GM18508 (cell line): ENCODE data around the gene SLC6A2.
"Not testable (repeated sequence)": the region's sequence is repeated elsewhere in the genome, so short reads cannot be mapped to it uniquely, and the experiment has no call there.

ENCODE experiments used
- ATAC-seq: cut with Tn5 transposase; IDR thresholded peaks from one replicate; pipeline ENCODE4 v1.9.1; 2021; ENCODE audit warnings: moderate number of reproducible peaks; ENCODE audit not compliant: insufficient read depth, unreplicated experiment

SLC6A2 gene

GRCh38 chr16:55655897-55656681 is at the start of gene SLC6A2:
TSS of gene SLC6A2 (plus strand) at chr16:55655988. CDS start at chr16:55656695, 707 bp downstream.
- ATAC-seq = no peak

DNA sequence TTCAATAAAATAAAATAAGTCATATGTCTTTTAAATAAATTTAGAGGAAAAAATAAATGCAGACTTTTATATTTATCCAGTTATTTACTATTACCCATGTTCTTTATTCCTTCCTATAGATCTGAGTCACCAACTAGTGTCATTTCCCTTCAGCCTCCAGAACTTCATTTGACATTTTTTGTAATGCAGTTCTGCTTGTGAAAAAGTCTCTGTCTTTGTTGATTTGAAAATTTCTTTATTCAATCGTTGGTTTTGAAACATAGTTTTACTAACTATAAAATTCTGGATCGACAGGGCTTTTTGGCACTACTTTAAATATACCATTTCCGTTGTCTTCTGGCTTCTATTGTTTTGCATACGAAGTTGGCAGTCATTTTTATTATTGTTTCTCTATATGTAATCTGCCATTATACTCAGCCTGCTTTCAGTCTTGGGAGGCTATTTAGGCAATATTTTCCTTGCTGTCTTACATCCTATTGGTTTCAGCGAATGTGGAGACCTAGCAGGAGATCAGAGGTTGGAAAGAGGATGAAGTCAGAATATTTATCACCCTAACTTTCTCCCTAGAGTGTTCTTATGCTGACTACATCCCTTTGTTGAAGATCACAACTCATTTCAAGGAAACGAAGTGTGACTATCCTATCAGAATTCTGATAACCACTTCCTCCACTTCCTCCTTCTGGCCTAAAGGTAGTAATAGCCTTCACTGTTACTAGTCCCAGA is 42.0 kb upstream of the SLC6A2 start:
- ATAC-seq = no peak

DNA sequence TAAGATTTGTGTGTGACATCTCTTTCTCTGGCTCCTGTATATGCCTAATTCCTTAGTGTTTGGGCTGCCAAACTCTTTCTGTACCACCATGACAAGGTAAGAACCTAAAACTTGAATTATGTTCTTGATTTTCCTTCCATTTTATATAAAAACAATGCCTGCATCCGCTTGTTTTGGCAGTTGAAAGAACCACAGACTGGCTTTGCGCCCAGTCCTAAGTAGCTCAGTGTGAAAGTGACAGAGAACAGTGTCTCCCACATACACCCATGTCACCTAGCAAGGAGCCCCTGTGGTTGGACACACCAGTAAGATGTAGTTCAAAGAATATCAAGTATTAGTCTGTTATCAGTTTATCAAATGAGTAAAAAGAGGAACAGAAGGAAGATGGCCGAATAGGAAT is 40.7 kb upstream of the SLC6A2 start:
- ATAC-seq = no peak

- not testable (repeated sequence) for ATAC-seq
Measured at GRCh38 chr16:55615670-55616069, 40.1 kb upstream of the SLC6A2 start.

DNA sequence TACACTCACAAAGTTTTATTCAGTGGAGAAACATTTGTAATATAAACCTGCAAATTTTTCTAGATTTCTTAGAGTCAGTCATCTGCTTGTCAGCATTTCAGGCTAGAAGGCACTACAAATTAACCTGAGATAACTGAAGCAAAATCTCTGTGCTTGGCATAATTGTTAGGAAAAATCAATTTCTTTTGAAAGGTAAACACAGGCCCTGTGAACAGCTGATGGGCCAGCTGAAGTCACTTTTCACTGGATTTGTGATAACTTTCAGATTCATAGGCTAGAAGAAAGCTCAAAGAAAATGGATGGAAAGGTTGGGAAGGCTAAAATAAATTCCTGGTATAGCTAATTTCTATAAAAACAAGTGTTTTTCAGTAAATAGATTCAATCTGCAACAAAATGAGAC is 34.0 kb upstream of the SLC6A2 start:
- ATAC-seq = no peak

GRCh38 chr16:55622272-55622671 is 33.5 kb upstream of the SLC6A2 start:
- no peak for ATAC-seq

- ATAC-seq = no peak
Measured at GRCh38 chr16:55622930-55623561, 32.7 kb upstream of the SLC6A2 start.

GRCh38 chr16:55623640-55624039 is 32.1 kb upstream of the SLC6A2 start:
- no peak for ATAC-seq

DNA sequence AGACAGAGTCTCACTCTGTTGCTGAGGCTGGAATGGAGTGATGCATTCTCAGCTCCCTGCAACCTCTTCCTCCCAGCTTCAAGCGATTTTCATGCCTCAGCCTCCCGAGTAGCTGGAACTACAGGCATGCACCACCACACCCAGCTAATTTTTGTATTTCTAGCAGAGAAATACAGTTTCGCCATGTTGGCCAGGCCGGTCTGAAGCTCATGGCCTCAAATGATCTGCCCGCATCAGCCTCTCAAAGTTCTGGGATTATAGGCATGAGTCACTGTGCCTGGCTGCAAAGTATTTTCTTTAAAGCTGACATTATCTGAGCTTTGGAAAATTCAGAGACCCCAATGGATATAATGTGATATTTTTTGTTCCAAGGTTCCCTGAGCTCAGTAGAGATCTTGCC is 31.1 kb upstream of the SLC6A2 start:
- no peak for ATAC-seq

DNA sequence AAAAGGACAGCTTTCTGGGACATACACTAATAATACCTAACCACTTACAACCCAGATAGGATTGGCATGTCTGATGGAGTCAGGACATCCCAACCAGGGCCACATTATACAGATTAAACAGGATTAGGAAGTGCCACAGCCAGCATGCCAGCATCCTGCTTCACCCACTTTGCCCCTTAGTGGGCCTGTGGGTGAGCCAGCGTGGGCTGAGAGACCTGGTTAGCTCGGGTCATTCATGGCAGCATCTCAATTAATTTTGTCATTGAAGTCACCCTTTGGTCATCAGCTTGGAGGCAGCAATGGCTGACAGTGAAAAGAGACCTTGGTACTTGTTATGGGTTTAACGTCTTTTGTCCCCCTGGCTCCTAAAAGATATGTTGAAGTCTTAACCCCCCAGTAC is 29.9 kb upstream of the SLC6A2 start:
- ATAC-seq = no peak

DNA sequence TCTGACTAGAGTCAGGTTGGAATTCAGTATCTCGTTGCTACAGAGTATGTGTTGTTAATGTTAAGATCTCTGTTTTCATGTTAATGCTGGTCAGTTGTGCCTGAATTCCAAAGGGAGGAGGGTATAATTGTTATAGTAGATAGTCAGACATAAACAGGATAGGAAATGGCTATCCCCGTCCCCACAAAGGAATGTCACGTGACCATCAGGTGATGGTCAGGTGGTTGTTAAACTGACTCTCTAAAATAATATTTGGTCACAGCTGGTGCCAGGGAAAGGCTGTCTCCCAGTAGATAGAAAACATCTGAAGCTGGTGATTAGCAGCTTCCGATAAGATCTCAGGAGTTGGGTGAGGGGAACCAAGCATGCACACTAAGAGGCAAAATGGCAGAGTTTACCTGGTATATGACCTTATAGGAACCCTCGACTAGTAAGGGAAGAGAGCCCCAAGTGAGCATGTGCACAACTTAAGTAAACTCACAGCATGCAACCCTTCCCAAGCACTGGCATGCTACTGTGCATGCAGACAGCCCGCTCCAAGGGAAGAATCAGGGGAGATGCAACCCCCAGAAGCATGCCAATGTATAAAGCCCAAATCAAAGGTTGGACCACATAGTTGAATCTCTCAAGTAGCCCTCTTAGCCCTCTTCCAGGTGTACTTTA is 27.4 kb upstream of the SLC6A2 start:
- ATAC-seq = no peak

GRCh38 chr16:55630774-55631173 is 25.0 kb upstream of the SLC6A2 start:
- no peak for ATAC-seq

- ATAC-seq = no peak
Measured at GRCh38 chr16:55632259-55632658, 23.5 kb upstream of the SLC6A2 start.

DNA sequence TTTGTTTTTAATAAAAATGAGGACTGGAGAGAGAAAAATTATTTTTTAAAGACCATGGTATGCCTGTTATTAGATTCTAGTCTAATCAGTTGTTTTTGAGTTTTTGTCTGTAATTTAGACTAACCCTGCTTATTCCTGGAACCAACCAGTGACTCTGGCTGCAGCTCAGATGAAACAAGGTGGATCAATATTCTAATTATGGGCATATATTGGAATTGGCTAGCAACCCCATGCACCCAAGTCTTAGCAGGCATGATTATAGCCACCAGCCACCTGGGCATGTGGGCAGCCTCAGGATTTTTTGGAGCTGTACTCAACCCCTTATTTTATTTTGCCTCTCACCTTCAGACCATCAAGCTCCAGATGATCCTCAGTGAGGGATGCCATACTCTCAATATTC is 21.6 kb upstream of the SLC6A2 start:
- no peak for ATAC-seq

GRCh38 chr16:55638256-55638655 is 17.5 kb upstream of the SLC6A2 start:
- no peak for ATAC-seq

GRCh38 chr16:55640701-55641327 is 15.0 kb upstream of the SLC6A2 start:
- ATAC-seq = no peak

DNA sequence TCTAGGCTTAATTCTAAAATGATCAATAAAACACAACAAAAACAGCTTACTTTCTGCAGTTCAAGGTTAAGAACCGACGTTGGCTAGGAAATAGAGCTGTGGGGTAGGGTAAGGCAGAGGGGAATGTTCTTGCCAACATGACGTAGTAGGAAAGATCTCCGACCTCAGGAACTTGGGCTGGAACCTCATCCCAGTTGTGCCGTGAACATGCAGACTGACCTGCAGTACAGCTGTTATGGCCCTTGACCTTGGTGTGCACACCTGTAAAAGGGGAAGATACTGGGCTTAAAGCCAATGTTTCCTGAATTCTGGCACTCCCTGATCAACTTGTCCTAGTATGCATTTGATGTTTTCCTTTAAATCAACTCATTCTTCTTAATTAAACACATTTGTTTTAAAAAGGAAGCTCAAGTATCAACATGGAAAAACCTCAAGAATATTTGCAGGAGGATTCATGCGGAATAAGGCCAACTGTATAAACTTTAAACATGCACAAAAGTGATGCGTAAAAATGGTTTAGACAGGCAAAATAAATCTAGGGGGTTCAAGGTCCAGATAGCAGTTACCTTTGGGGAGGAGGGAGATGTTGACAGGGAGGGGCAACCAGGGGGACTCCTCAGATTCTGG is 14.2 kb upstream of the SLC6A2 start:
- ATAC-seq = no peak

DNA sequence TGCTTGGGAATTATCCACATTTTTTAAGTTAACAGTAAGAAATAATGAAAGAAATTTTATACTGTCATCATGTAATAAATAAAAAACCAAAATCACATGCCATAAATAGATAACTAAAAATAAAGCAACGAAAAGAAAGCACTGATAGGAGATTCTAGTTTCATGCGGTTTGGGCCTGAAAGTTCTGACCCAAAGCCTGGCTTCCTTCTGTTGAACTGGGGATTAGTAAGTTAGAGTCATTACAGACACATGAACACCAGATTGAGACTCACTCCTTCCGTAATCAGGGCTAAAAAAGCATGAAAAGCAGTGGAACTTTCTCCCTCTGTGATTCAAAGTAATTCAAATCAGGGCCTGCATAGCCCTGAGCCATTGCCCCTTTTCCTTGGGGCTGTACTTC is 13.2 kb upstream of the SLC6A2 start:
- ATAC-seq = no peak

DNA sequence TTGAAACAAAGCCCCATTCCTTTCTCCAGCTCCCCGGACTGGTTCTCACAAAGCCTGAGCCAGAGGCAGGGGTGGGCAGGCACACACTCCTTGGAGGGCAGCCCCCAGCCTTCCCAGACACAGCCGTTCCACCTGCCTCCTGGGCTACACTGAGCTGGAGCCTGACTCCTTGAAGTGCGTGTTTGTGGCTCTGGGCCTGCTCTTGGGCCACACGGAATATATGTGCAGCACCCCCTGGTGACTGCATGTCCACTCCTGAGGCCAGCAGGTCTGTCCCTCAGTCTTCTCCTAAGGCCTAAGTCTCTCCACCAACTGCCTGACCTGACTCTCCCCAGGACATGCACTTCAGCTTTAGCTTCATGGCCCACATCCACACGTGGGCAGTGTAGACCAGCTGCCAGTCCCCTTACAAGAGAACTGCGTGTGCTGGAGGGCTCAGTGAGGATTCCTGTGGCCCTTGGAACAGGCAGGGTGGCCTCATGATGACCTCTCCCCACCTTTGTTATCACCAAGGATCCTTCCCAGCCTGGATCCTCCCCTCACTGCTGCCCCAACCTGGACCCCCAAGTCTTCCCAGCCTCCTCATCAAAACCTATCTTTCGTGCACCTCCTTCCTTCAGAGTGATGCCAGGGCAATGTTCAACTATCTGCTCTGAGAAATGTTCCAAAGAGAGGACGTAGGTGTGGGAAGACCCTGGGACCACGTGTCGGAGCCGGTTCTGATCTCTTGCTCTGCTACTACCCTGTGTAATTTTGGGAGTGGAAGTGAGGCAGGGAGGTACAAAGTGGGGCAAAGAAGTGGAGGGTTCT is 12.4 kb upstream of the SLC6A2 start:
- no peak for ATAC-seq
